HEK293 (cell line): Measurements from ENCODE around the gene PCDH18.

ENCODE experiments used
- CTCF ChIA-PET: fragments of 350-600 bp; formaldehyde crosslinking; extraction: SDS; loops from one replicate; lab custom pipeline; 2021; ENCODE audit warnings: antibody characterized with exemption; lab: Yijun Ruan, JAX
- POLR2A ChIA-PET: fragments of 300-600 bp; formaldehyde crosslinking; extraction: SDS; loops from one replicate; lab custom pipeline; 2020; ENCODE audit warnings: antibody characterized with exemption, inconsistent platforms; lab: Yijun Ruan, JAX
- H3K27ac ChIP-seq: fragments of 200-500 bp; sonication (Bioruptor generic); 2 replicates; pipeline ENCODE4 v1.5.1; 2014; ENCODE audit warnings: low read depth, low read length, control low read depth, inconsistent platforms; ENCODE audit errors: extremely low read depth
- H3K36me3 ChIP-seq, 2 experiments: fragments of 200-500 bp in 1 of 2; sonication (Bioruptor generic) in 1 of 2; 1 replicate in 1 of 2; 2 replicates in 1 of 2; pipeline ENCODE4 v1.5.1; 2014 to 2017; ENCODE audit warnings: inconsistent platforms in 2 of 2, low read length in 2 of 2; ENCODE audit not compliant: control insufficient read depth in 2 of 2, insufficient read depth in 1 of 2
- H3K4me1 ChIP-seq: fragments of 200-500 bp; sonication (Bioruptor generic); 2 replicates; pipeline ENCODE4 v1.5.1; 2014; ENCODE audit warnings: mild to moderate bottlenecking, low read length, inconsistent platforms; ENCODE audit not compliant: control insufficient read depth, insufficient read depth
- H3K4me3 ChIP-seq: 2 replicates; pipeline ENCODE4 v1.5.1; 2011; ENCODE audit warnings: low read depth, mild to moderate bottlenecking, control low read depth, low read length, moderate library complexity
- H3K9me3 ChIP-seq: fragments of 200-500 bp; sonication (Bioruptor generic); 2 replicates; pipeline ENCODE4 v1.5.1; 2014; ENCODE audit warnings: low read depth, low read length, inconsistent platforms; ENCODE audit not compliant: control insufficient read depth, insufficient read depth
- BCL11B ChIP-seq: fragments of 450-650 bp; formaldehyde crosslinking; IDR thresholded peaks from 2 replicates; pipeline ENCODE4 v1.5.1; 2016; ENCODE audit warnings: low read depth, missing biosample characterization, missing genetic modification characterization
- MYNN ChIP-seq: fragments of 450-650 bp; formaldehyde crosslinking; IDR thresholded peaks from 2 replicates; pipeline ENCODE4 v1.5.1; 2016; ENCODE audit warnings: missing biosample characterization, missing genetic modification characterization, borderline replicate concordance
- PRDM6 ChIP-seq: fragments of 450-650 bp; formaldehyde crosslinking; IDR thresholded peaks from 2 replicates; pipeline ENCODE4 v1.5.1; 2017; ENCODE audit warnings: missing biosample characterization, missing genetic modification characterization
- TCF7L2 ChIP-seq: IDR thresholded peaks from 2 replicates; pipeline ENCODE4 v1.6.1; 2011; ENCODE audit warnings: low read depth, mild to moderate bottlenecking, inconsistent platforms, low read length, moderate library complexity, borderline replicate concordance
- ZBTB1 ChIP-seq: fragments of 450-650 bp; formaldehyde crosslinking; IDR thresholded peaks from 2 replicates; pipeline ENCODE4 v1.5.1; 2016; ENCODE audit warnings: missing biosample characterization, missing genetic modification characterization
- ZFHX2 ChIP-seq: fragments of 450-650 bp; formaldehyde crosslinking; conservative IDR thresholded peaks from 2 replicates; pipeline ENCODE4 v1.5.1; 2016; ENCODE audit warnings: missing biosample characterization, missing genetic modification characterization
- ZNF121 ChIP-seq: fragments of 450-650 bp; formaldehyde crosslinking; IDR thresholded peaks from 2 replicates; pipeline ENCODE4 v1.5.1; 2016; ENCODE audit warnings: missing biosample characterization, missing genetic modification characterization
- ZNF18 ChIP-seq: fragments of 450-650 bp; formaldehyde crosslinking; IDR thresholded peaks from 2 replicates; pipeline ENCODE4 v1.5.1; 2016; ENCODE audit warnings: missing biosample characterization, missing genetic modification characterization
- ZNF202 ChIP-seq: fragments of 450-650 bp; formaldehyde crosslinking; IDR thresholded peaks from 2 replicates; pipeline ENCODE4 v1.5.1; 2016; ENCODE audit warnings: missing biosample characterization, missing genetic modification characterization, borderline replicate concordance
- ZNF214 ChIP-seq: fragments of 450-650 bp; formaldehyde crosslinking; IDR thresholded peaks from 2 replicates; pipeline ENCODE4 v1.5.1; 2017; ENCODE audit warnings: missing biosample characterization, mild to moderate bottlenecking, missing genetic modification characterization, borderline replicate concordance
- ZNF24 ChIP-seq: fragments of 450-650 bp; formaldehyde crosslinking; IDR thresholded peaks from 2 replicates; pipeline ENCODE4 v1.5.1; 2016; ENCODE audit warnings: missing biosample characterization, missing genetic modification characterization
- ZNF280C ChIP-seq: fragments of 450-650 bp; formaldehyde crosslinking; IDR thresholded peaks from 2 replicates; pipeline ENCODE4 v1.5.1; 2016; ENCODE audit warnings: missing biosample characterization, missing genetic modification characterization
- ZNF292 ChIP-seq: fragments of 450-650 bp; formaldehyde crosslinking; IDR thresholded peaks from 2 replicates; pipeline ENCODE4 v1.5.1; 2016; ENCODE audit warnings: low read depth, missing biosample characterization, missing genetic modification characterization, borderline replicate concordance
- ZNF404 ChIP-seq: fragments of 450-650 bp; formaldehyde crosslinking; IDR thresholded peaks from 2 replicates; pipeline ENCODE4 v1.5.1; 2017; ENCODE audit warnings: missing biosample characterization, missing genetic modification characterization
- ZNF501 ChIP-seq: fragments of 450-650 bp; formaldehyde crosslinking; IDR thresholded peaks from 2 replicates; pipeline ENCODE4 v1.5.1; 2016; ENCODE audit warnings: missing biosample characterization, missing genetic modification characterization
- ZNF529 ChIP-seq: fragments of 450-650 bp; formaldehyde crosslinking; IDR thresholded peaks from 2 replicates; pipeline ENCODE4 v1.5.1; 2017; ENCODE audit warnings: missing genetic modification characterization, missing biosample characterization; ENCODE audit not compliant: insufficient replicate concordance
- ZNF530 ChIP-seq: fragments of 450-650 bp; formaldehyde crosslinking; IDR thresholded peaks from 2 replicates; pipeline ENCODE4 v1.5.1; 2016; ENCODE audit warnings: low read depth, missing biosample characterization, missing genetic modification characterization
- ZNF624 ChIP-seq: fragments of 450-650 bp; formaldehyde crosslinking; IDR thresholded peaks from 2 replicates; pipeline ENCODE4 v1.5.1; 2017; ENCODE audit warnings: missing biosample characterization, missing genetic modification characterization
- ZNF768 ChIP-seq: fragments of 450-650 bp; formaldehyde crosslinking; IDR thresholded peaks from 2 replicates; pipeline ENCODE4 v1.5.1; 2018; ENCODE audit warnings: missing biosample characterization, mild to moderate bottlenecking, missing genetic modification characterization

PCDH18 gene

GRCh38 chr4:137531986-137532868 lies at the start of gene PCDH18 (continued):
- TF ChIP-seq ZFHX2 (tag by site-specific recombination) (peak; percentile 34; the same call in 1 of the 2 replicates), ZNF501 (peak; percentile 36; the same call in 1 of the 2 replicates)

GRCh38 chr4:137576446-137576845 lies 44.2 kb upstream of the PCDH18 start:
- Histone ChIP-seq H3K4me1 (no peaks in the 10 kb centered on the region), H3K27ac (no peak overlapping the region), H3K9me3 (no peaks in the 10 kb centered on the region), H3K36me3 (no peaks in the 10 kb centered on the region), H3K4me3 (no peak overlapping the region)
- POLR2A ChIA-PET: no interaction called here
- no peak for TF ChIP-seq ZNF121 (tag by site-specific recombination)
- no peak for TF ChIP-seq TCF7L2
- CTCF ChIA-PET: no interaction called here

DNA sequence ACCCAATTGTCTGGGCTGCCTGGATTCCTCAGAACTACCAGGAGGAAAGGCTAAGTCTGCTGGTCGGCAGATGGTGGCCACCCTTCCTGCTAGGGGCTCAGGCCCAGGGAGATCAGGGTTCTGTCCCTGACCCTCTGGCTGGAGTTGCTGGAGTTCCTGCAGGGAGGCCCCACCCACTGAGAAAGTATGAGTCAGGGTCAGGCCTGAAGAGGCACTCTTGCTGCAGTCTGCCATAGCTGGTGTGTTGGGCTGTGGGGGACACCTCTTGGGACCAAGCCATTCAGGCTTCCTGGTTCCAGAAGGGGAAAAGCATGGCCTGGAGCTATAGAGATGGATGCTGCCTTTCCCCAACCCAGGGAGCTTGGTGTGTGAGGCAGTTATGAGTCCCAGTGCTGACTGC lies 40.4 kb upstream of the PCDH18 start:
- Histone ChIP-seq H3K9me3 (no peaks in the 10 kb centered on the region), H3K36me3 (no peaks in the 10 kb centered on the region), H3K27ac (no peak overlapping the region), H3K4me1 (no peaks in the 10 kb centered on the region), H3K4me3 (no peak overlapping the region)
- ChIA-PET POLR2A (no interaction called here), CTCF (no interaction called here)
- TF ChIP-seq MYNN (no peak), PRDM6 (tag by site-specific recombination) (no peak), ZNF501 (no peak), ZNF624 (no peak), ZNF24 (tag by site-specific recombination) (no peak), ZNF202 (no peak), ZNF292 (no peak), ZNF214 (tag by site-specific recombination) (no peak), ZNF768 (no peak), BCL11B (no peak), ZNF530 (tag by site-specific recombination) (no peak), ZNF529 (tag by site-specific recombination) (no peak), ZNF18 (tag by site-specific recombination) (no peak), ZNF404 (tag by site-specific recombination) (no peak), ZNF280C (no peak), ZBTB1 (tag by site-specific recombination) (no peak)
